SK-N-SH (cell line): ENCODE measurements around the gene NR6A1. TPM values are rescaled to one million over a fixed set of nuclear protein-coding genes. Genes with fewer than 3 reads are reported as not detected.
A peak's percentile ranks its signal among the peaks of the same experiment; 100 is the strongest.

Experiments
- CTCF ChIA-PET: fragments of 300-600, 350-600 bp; formaldehyde crosslinking; extraction: SDS; loops from one replicate; lab custom pipeline; 2021; lab: Yijun Ruan, JAX
- POLR2A ChIA-PET: fragments of 350-600 bp; sonication (Branson Sonifier 250); formaldehyde crosslinking; extraction: SDS; loops from one replicate; lab custom pipeline; 2020; ENCODE audit warnings: antibody characterized with exemption, inconsistent platforms; lab: Yijun Ruan, JAX
- DNase-seq: peaks from one replicate; pipeline ENCODE4 v3.0.0; 2012
- H2AFZ ChIP-seq: fragments of 200-600 bp; sonication (generic); 2 replicates; pipeline ENCODE4 v1.8.1; 2016; ENCODE audit warnings: antibody characterized with exemption, mild to moderate bottlenecking, low read depth
- H3F3A ChIP-seq: fragments of 200-600 bp; sonication (generic); replicated peaks from 2 replicates; pipeline ENCODE3; 2016; ENCODE audit warnings: antibody characterized with exemption, mild to moderate bottlenecking; ENCODE audit not compliant: insufficient read depth
- H3K27ac ChIP-seq, 2 experiments: fragments of 200-500 bp in 1 of 2; fragments of 200-600 bp in 1 of 2; sonication (Bioruptor generic) in 1 of 2; sonication (generic), shearing (Covaris generic) in 1 of 2; 2 replicates each; pipeline versions ENCODE4 v1.5.1 to v1.6.1; 2014 to 2016; ENCODE audit warnings: low read depth in 2 of 2, inconsistent platforms in 1 of 2, low read length in 1 of 2, mild to moderate bottlenecking in 1 of 2, mixed read lengths in 1 of 2
- H3K27me3 ChIP-seq: fragments of 200-600 bp; sonication (generic), shearing (Covaris generic); 2 replicates; pipeline ENCODE4 v1.6.1; 2016; ENCODE audit warnings: mixed run types; ENCODE audit not compliant: insufficient read depth
- H3K36me3 ChIP-seq, 2 experiments: fragments of 200-500 bp in 1 of 2; fragments of 200-600 bp in 1 of 2; sonication (Bioruptor generic) in 1 of 2; sonication (generic) in 1 of 2; replicated peaks in 1 of 2; 2 replicates each; pipeline versions ENCODE3 to v1.5.1; 2014 to 2016; ENCODE audit warnings: low read length in 1 of 2, mild to moderate bottlenecking in 1 of 2; ENCODE audit not compliant: insufficient read depth in 2 of 2, control insufficient read depth in 1 of 2
- H3K4me1 ChIP-seq, 2 experiments: fragments of 200-500 bp in 1 of 2; fragments of 200-600 bp in 1 of 2; sonication (Bioruptor generic) in 1 of 2; sonication (generic), shearing (Covaris generic) in 1 of 2; 2 replicates each; pipeline versions ENCODE4 v1.5.1 to v1.6.1; 2014 to 2016; ENCODE audit warnings: low read depth in 1 of 2, low read length in 1 of 2, mixed run types in 1 of 2; ENCODE audit not compliant: insufficient read depth in 2 of 2, control insufficient read depth in 1 of 2
- H3K4me2 ChIP-seq: fragments of 200-600 bp; sonication (generic), shearing (Covaris generic); 2 replicates; pipeline ENCODE4 v1.6.1; 2017; ENCODE audit warnings: mixed run types
- H3K4me3 ChIP-seq, 2 experiments: fragments of 200-500 bp in 1 of 2; fragments of 200-600 bp in 1 of 2; sonication (Bioruptor generic) in 1 of 2; sonication (generic), shearing (Covaris generic) in 1 of 2; 2 replicates each; pipeline versions ENCODE4 v1.5.1 to v1.8.1; 2014 to 2016; ENCODE audit warnings: low read depth in 2 of 2, inconsistent platforms in 1 of 2, low read length in 1 of 2, mild to moderate bottlenecking in 1 of 2, mixed read lengths in 1 of 2, moderate library complexity in 1 of 2
- H3K79me2 ChIP-seq: fragments of 200-600 bp; sonication (generic); 2 replicates; pipeline ENCODE4 v1.8.1; 2017; ENCODE audit warnings: mild to moderate bottlenecking; ENCODE audit not compliant: insufficient read depth
- H3K9ac ChIP-seq: fragments of 200-600 bp; sonication (generic); 2 replicates; pipeline ENCODE4 v1.6.1; 2017; ENCODE audit warnings: mixed run types
- H3K9me2 ChIP-seq: fragments of 200-600 bp; sonication (generic); 2 replicates; pipeline ENCODE4 v1.6.1; 2017; ENCODE audit warnings: mixed run types
- H3K9me3 ChIP-seq: fragments of 200-600 bp; sonication (generic); 2 replicates; pipeline ENCODE4 v1.6.1; 2017; ENCODE audit warnings: mixed run types, mild to moderate bottlenecking, moderate library complexity
- H4K20me1 ChIP-seq: fragments of 200-600 bp; sonication (generic); 2 replicates; pipeline ENCODE4 v1.6.1; 2017; ENCODE audit warnings: mild to moderate bottlenecking, mixed run types; ENCODE audit not compliant: insufficient read depth
- CHD2 ChIP-seq: fragments of 150-350 bp; IDR thresholded peaks from 2 replicates; pipeline ENCODE4 v1.6.1; 2018; ENCODE audit warnings: low read length; ENCODE audit not compliant: partially characterized antibody
- CTCF ChIP-seq: fragments of 200-600 bp; sonication (generic); IDR thresholded peaks from 2 replicates; pipeline ENCODE4 v1.6.1; 2017; ENCODE audit warnings: antibody characterized with exemption, mild to moderate bottlenecking, moderate library complexity
- EP300 ChIP-seq, 2 experiments: IDR thresholded peaks; 2 replicates each; pipeline versions ENCODE4 v1.4.0 to v1.6.1; 2012; ENCODE audit warnings: borderline replicate concordance in 1 of 2, low read depth in 1 of 2, low read length in 1 of 2
- FOXJ3 ChIP-seq: sonication (generic); formaldehyde crosslinking; IDR thresholded peaks from 2 replicates; pipeline ENCODE4 v1.5.1; 2020; ENCODE audit warnings: mild to moderate bottlenecking, missing genetic modification reagents
- GATA2 ChIP-seq: sonication (generic); formaldehyde crosslinking; IDR thresholded peaks from 2 replicates; pipeline ENCODE4 v1.5.0; 2020; ENCODE audit warnings: mild to moderate bottlenecking, missing genetic modification reagents
- IRF3 ChIP-seq: fragments of 150-350 bp; IDR thresholded peaks from 2 replicates; pipeline ENCODE4 v1.6.1; 2016; ENCODE audit warnings: mild to moderate bottlenecking, low read depth, low read length
- JUND ChIP-seq: IDR thresholded peaks from 2 replicates; pipeline ENCODE4 v1.4.0; 2012
- MAX ChIP-seq: IDR thresholded peaks from 2 replicates; pipeline ENCODE4 v1.4.0; 2012; ENCODE audit warnings: low read depth
- MEF2A ChIP-seq: IDR thresholded peaks from 2 replicates; pipeline ENCODE4 v1.4.0; 2012; ENCODE audit warnings: low read depth, borderline replicate concordance
- NFIC ChIP-seq: IDR thresholded peaks from 2 replicates; pipeline ENCODE4 v1.4.0; 2012; ENCODE audit warnings: borderline replicate concordance
- NRF1 ChIP-seq: IDR thresholded peaks from 2 replicates; pipeline ENCODE4 v1.6.1; 2012; ENCODE audit warnings: low read depth, mild to moderate bottlenecking, low read length
- PBX3 ChIP-seq: IDR thresholded peaks from 2 replicates; pipeline ENCODE4; 2012
- POLR2AphosphoS5 ChIP-seq: IDR thresholded peaks from 2 replicates; pipeline ENCODE4 v1.6.1; 2012; ENCODE audit warnings: low read depth, low read length
- REST ChIP-seq: IDR thresholded peaks from 2 replicates; pipeline ENCODE4 v1.6.1; 2012; ENCODE audit warnings: mild to moderate bottlenecking, low read depth, low read length, moderate library complexity
- SIN3A ChIP-seq: IDR thresholded peaks from 2 replicates; pipeline ENCODE4 v1.6.1; 2012; ENCODE audit warnings: low read depth, mild to moderate bottlenecking, low read length, moderate library complexity, borderline replicate concordance
- TCF12 ChIP-seq: IDR thresholded peaks from 2 replicates; pipeline ENCODE4 v1.4.0; 2012
- TEAD4 ChIP-seq: IDR thresholded peaks from 2 replicates; pipeline ENCODE4 v1.4.0; 2012; ENCODE audit warnings: mild to moderate bottlenecking, borderline replicate concordance; ENCODE audit not compliant: insufficient read depth
- USF2 ChIP-seq: fragments of 150-350 bp; IDR thresholded peaks from 2 replicates; pipeline ENCODE4 v1.6.1; 2017; ENCODE audit warnings: antibody characterized with exemption, low read length, low read depth, borderline replicate concordance
- ZBTB33 ChIP-seq: IDR thresholded peaks from 2 replicates; pipeline ENCODE4 v1.4.0; 2012; ENCODE audit warnings: low read depth, borderline replicate concordance
- WGBS: methylation state at CpG from one replicate; pipeline ENCODE4 v1.1.6; 2017; ENCODE audit warnings: low lambda C conversion rate; 5-methylcytosine and 5-hydroxymethylcytosine counted together
- polyA plus RNA-seq, 3 experiments: library from polyadenylated mRNA; depleted of rRNA; stranded (reverse); fragments of >200 nt; gene quantifications; 2 replicates each; pipeline ENCODE4 v1.2.3, GENCODE V29; 2012

Gene NR6A1
- polyA plus RNA-seq, 1 of the 3 experiments (the other 2 are of a cell fraction) = 1.2 TPM

GRCh38 chr9:124652615-124653393 is 118.3 kb downstream of the NR6A1 start:
- no peaks in the 10 kb centered on the region for H4K20me1 ChIP-seq
- H3K4me2 ChIP-seq = peak overlapping the region; percentile 8; the same call in 1 of the 2 replicates
- ChIA-PET POLR2A (interaction anchor here (0.5 to 0.6 kb wide), 2 partner anchors 12 to 938 kb away, joined by 3 read pairs; no protein-coding TSS in a partner anchor), CTCF (interaction anchor here (1.0 to 11.8 kb wide), 8 partner anchors 12 to 99 kb away, joined by 3 to 83 read pairs (median 4); no protein-coding TSS in a partner anchor)
- H3K36me3 ChIP-seq = no peaks in the 10 kb centered on the region
- H3K4me1 ChIP-seq = peaks cover 8 to 12% of the 10 kb centered on the region in 2 experiments; a peak in 3 of 4 replicates
- DNase-seq = peak; percentile 23
- no peaks in the 10 kb centered on the region for H3K9me2 ChIP-seq
- H3K27me3 ChIP-seq = no peaks in the 10 kb centered on the region
- H3K9me3 ChIP-seq = no peaks in the 10 kb centered on the region
- WGBS = 47% methylated on average over 3 of the region's 3 CpGs
- H3K79me2 ChIP-seq = peaks cover 4% of the 10 kb centered on the region; the same call in 1 of the 2 replicates
- no peak overlapping the region; the same call in 1 of the 2 replicates for H3K9ac ChIP-seq
- H3K4me3 ChIP-seq = no peak overlapping the region
- no peak overlapping the region for H2AFZ ChIP-seq
- H3K27ac ChIP-seq = peak overlapping the region; percentile 54 to 70
- no peaks in the 10 kb centered on the region for H3F3A ChIP-seq
- 0 out of 2 replicates have a peak, but pooled peaks have one; percentile 18 for TF ChIP-seq MEF2A
- no peak for TF ChIP-seq SIN3A
- no peak for TF ChIP-seq GATA2 (CRISPR knock-in tag)
- peak; percentile 76 for TF ChIP-seq TCF12
- no peak for TF ChIP-seq FOXJ3 (CRISPR knock-in tag)
- TF ChIP-seq CTCF = no peak
- TF ChIP-seq PBX3 = peak; percentile 72; the same call in 1 of the 2 replicates
- 0 out of 2 replicates have a peak, but pooled peaks have one; percentile 4 for TF ChIP-seq REST
- TF ChIP-seq USF2 = no peak
- TF ChIP-seq ZBTB33 = no peak
- TF ChIP-seq EP300 (IDR thresholded peaks at IDR 0.05; ENCODE audit: borderline replicate concordance in 1 of 2, low read depth in 1 of 2, low read length in 1 of 2) = peak; percentile 10 to 45; a peak in 2 of 4 replicates
- 0 out of 2 replicates have a peak, but pooled peaks have one; percentile 2 for TF ChIP-seq NRF1
- peak; percentile 45 for TF ChIP-seq JUND
- TF ChIP-seq MAX = peak; percentile 26; the same call in 1 of the 2 replicates
- TF ChIP-seq NFIC = peak; percentile 39; the same call in 1 of the 2 replicates
- TF ChIP-seq CHD2 = no peak
- TF ChIP-seq POLR2AphosphoS5 = 0 out of 2 replicates have a peak, but pooled peaks have one; percentile 7
- TF ChIP-seq IRF3 = no peak
- no peak for TF ChIP-seq TEAD4
